Lower lobe of right lung (tissue), 2 donors: ENCODE measurements around the gene LAMA2. TPM values are rescaled to one million over a fixed set of nuclear protein-coding genes. Genes with fewer than 3 reads are reported as not detected.

ENCODE experiments used
- ATAC-seq, 2 donors: fragments of 200-7000 bp; cut with Tn5 transposase; one replicate each; pipeline ENCODE4 v1.9.1; 2020 to 2022; ENCODE audit warnings: mild to moderate bottlenecking in 2 of 2, moderate library complexity in 2 of 2
- DNase-seq: peaks from one replicate; pipeline ENCODE4 v3.0.0-alpha.2; 2020
- H3K27ac ChIP-seq: fragments of 200-600 bp; one replicate; pipeline ENCODE4 v1.8.0; 2022
- H3K27me3 ChIP-seq: fragments of 200-600 bp; one replicate; pipeline ENCODE4 v1.8.0; 2022; ENCODE audit warnings: low read depth
- H3K36me3 ChIP-seq: fragments of 200-600 bp; one replicate; pipeline ENCODE4 v1.8.0; 2022; ENCODE audit warnings: mild to moderate bottlenecking
- H3K4me1 ChIP-seq: fragments of 200-600 bp; one replicate; pipeline ENCODE4 v1.8.0; 2022
- H3K4me3 ChIP-seq: fragments of 200-600 bp; one replicate; pipeline ENCODE4 v1.8.0; 2022; ENCODE audit warnings: mild to moderate bottlenecking
- H3K9me3 ChIP-seq: fragments of 200-600 bp; one replicate; pipeline ENCODE4 v1.8.0; 2022
- CTCF ChIP-seq: fragments of 200-600 bp; IDR thresholded peaks from one replicate; pipeline ENCODE4 v1.8.0; 2022; ENCODE audit warnings: antibody characterized with exemption, mild to moderate bottlenecking
- intact Hi-C: fragments of 100-400 bp; cut with DNase I; formaldehyde crosslinking; loops from one replicate; pipeline ENCODE4 v1.11.0; 2022
- total RNA-seq: library from RNA; stranded (reverse); fragmentation: NEBNext Ultra II Directional; extraction: Animal tissue kit (Norgen Biotek cat#: 25700); gene quantifications from one replicate; pipeline ENCODE4 v1.2.1, GENCODE V29; 2021
- donor health status: DM: no; HTN: yes; CAD: no; lungs with severe emphysema.

The LAMA2 gene
- total RNA-seq, 1 donor from 2014 or later, result 49.6 TPM

DNA sequence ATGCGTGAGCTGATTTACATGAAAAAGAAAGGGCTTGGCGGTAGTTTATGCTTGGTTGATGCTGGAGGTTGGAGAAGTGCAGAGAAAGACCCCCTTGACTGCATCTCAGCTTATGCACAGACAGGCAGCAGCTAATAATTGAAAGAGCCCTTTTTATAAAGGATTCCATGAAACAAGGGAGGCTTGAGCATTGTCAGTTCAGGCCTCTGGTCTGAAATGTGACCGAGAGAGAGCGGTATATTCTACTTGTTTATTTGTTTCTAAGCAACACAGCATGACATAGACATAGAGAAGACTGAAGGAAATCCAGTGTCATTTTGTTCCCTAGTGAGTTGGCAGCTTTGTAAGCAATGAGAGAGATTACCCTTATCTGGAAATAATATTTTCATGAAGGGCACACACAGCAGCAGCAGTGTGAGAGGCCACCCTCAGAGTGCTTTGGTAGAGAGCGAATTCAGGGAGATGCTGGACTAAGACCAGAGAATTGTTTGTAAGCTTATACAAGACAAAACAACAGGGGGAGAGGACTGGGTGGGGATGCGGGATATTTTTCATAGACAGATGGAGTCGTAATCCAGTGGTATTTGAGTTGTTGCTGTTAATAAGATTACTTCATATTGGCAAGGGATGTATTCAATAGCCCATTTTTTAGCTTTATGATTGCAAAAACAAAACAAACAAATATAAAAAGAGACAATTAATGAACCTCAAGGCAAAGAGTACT lies 34.6 kb upstream of the LAMA2 start:
- Histone ChIP-seq H3K4me1 (no peaks in the 10 kb centered on the region), H3K36me3 (no peaks in the 10 kb centered on the region), H3K4me3 (no peak overlapping the region), H3K9me3 (peaks cover 3% of the 10 kb centered on the region), H3K27ac (no peak overlapping the region), H3K27me3 (no peaks in the 10 kb centered on the region)
- no peak for DNase-seq
- intact Hi-C loops, result no loop called here
- no peak for ATAC-seq
- TF ChIP-seq CTCF, result no peak

DNA sequence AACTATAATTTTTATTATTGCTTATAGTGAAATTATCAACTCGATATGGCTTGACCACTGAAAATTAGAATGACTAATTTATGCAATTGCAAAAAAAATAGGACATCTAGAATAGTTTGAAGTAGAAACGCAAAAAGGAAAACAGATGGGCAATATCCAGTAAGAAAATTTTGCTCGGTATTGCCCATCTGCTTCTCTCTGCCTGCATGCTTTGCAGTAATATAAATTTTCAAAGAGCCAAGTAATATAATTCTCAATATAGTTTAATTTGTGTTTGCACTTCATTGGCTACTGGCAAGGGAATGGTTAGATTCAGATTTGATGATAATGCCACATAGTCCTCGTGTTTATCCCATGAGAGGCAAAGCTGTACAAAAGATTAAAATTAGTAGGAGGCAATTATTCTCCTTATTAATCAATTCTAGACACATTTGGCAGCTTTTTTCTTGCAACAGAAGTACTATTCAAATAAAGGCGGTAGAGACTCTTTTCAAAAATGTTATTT lies 27.3 kb upstream of the LAMA2 start:
- H3K4me3 ChIP-seq, result no peak overlapping the region
- ATAC-seq, result no peak
- intact Hi-C loops, result no loop called here
- H3K9me3 ChIP-seq, result no peaks in the 10 kb centered on the region
- H3K27ac ChIP-seq, result no peak overlapping the region
- DNase-seq, result no peak
- no peaks in the 10 kb centered on the region for H3K36me3 ChIP-seq
- H3K27me3 ChIP-seq, result no peaks in the 10 kb centered on the region
- TF ChIP-seq CTCF, result no peak
- H3K4me1 ChIP-seq, result no peaks in the 10 kb centered on the region

GRCh38 chr6:128857806-128858205 lies 25.1 kb upstream of the LAMA2 start:
- Histone ChIP-seq H3K27ac (no peak overlapping the region), H3K4me1 (no peaks in the 10 kb centered on the region), H3K4me3 (no peak overlapping the region), H3K9me3 (peaks cover 11% of the 10 kb centered on the region), H3K27me3 (no peaks in the 10 kb centered on the region), H3K36me3 (no peaks in the 10 kb centered on the region)
- no peak for TF ChIP-seq CTCF
- DNase-seq (no peak), ATAC-seq (no peak)
- intact Hi-C loops, result no loop called here

DNA sequence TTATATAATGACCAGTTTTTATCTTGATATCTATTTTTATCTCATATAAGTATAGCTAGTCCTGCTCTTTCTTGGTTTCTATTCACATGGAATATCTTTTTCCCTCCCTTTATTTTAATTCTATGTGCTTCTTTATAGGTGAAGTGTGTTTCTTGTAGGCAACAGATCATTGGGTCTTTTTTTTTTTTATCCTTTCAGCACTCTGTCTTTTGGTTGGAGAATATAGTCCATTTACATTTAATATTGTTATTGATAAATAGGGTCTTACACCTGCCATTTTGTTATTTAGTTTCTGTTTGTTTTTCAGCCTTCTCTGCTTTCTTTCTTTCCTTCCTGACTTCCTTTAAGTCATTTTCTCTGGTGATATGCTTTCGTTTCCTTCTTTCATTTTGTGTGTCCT lies 22.2 kb upstream of the LAMA2 start:
- ATAC-seq (no peak), DNase-seq (no peak)
- Histone ChIP-seq H3K27me3 (no peaks in the 10 kb centered on the region), H3K36me3 (no peaks in the 10 kb centered on the region), H3K27ac (no peak overlapping the region), H3K4me1 (no peaks in the 10 kb centered on the region), H3K4me3 (no peak overlapping the region), H3K9me3 (peaks cover 11% of the 10 kb centered on the region)
- intact Hi-C loops, result no loop called here
- no peak for TF ChIP-seq CTCF

DNA sequence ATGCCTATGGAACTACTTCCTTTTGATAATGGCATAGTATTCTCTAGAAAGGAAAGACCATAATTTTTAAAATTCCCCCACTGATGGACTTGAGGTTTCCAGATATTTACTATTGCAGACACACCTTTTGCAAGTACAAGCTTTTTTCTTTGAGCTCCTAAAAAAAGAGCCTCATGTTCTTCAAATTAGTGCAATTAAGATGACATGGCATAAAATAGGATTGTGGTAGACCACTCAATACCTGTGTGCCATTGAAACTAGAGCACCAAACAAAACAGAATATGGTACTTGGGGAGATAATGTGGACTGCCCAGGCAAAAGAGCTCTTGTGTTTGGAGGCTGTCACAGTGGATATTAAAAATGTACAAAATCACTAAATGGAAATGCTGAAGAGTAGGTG lies 19.0 kb upstream of the LAMA2 start:
- TF ChIP-seq CTCF, result no peak
- Histone ChIP-seq H3K27me3 (no peaks in the 10 kb centered on the region), H3K36me3 (no peaks in the 10 kb centered on the region), H3K27ac (no peak overlapping the region), H3K4me3 (no peak overlapping the region), H3K4me1 (no peaks in the 10 kb centered on the region), H3K9me3 (peaks cover 11% of the 10 kb centered on the region)
- DNase-seq (no peak), ATAC-seq (no peak)
- intact Hi-C loops, result no loop called here
